GM19328 (cell line): ENCODE data around the gene PTPRS.
"Not testable (repeated sequence)": the region's sequence is repeated elsewhere in the genome, so short reads cannot be mapped to it uniquely, and the experiment has no call there.

Source experiments
- ATAC-seq: cut with Tn5 transposase; IDR thresholded peaks from one replicate; pipeline ENCODE4 v1.9.1; 2021; ENCODE audit warnings: mild to moderate bottlenecking, moderate library complexity; ENCODE audit not compliant: unreplicated experiment

PTPRS gene

GRCh38 chr19:5334366-5334739 is 6.3 kb downstream of the PTPRS start:
- no peak for ATAC-seq

GRCh38 chr19:5333581-5334365 is 6.8 kb downstream of the PTPRS start:
- no peak for ATAC-seq

GRCh38 chr19:5332501-5332900 is 8.1 kb downstream of the PTPRS start:
- no peak for ATAC-seq

- ATAC-seq: no peak
Observed at GRCh38 chr19:5331790-5332189, 8.8 kb downstream of the PTPRS start.

- no peak for ATAC-seq
Observed at GRCh38 chr19:5330307-5330720, 10.3 kb downstream of the PTPRS start.

- ATAC-seq: no peak
Observed at GRCh38 chr19:5329141-5329540, 11.5 kb downstream of the PTPRS start.

GRCh38 chr19:5328407-5328806 is 12.2 kb downstream of the PTPRS start:
- not testable (repeated sequence) for ATAC-seq

- no peak for ATAC-seq
Observed at GRCh38 chr19:5326986-5327623, 13.5 kb downstream of the PTPRS start.

GRCh38 chr19:5326545-5326944 is 14.1 kb downstream of the PTPRS start:
- no peak for ATAC-seq

GRCh38 chr19:5324947-5325346 is 15.7 kb downstream of the PTPRS start:
- ATAC-seq: no peak

GRCh38 chr19:5323475-5323811 is 17.2 kb downstream of the PTPRS start:
- ATAC-seq: no peak

GRCh38 chr19:5321851-5322681 is 18.5 kb downstream of the PTPRS start:
- peak; percentile 75 for ATAC-seq

- no peak for ATAC-seq
Observed at GRCh38 chr19:5321066-5321642, 19.5 kb downstream of the PTPRS start.

GRCh38 chr19:5319516-5319915 is 21.1 kb downstream of the PTPRS start:
- ATAC-seq: no peak

GRCh38 chr19:5318306-5318705 is 22.3 kb downstream of the PTPRS start:
- no peak for ATAC-seq

GRCh38 chr19:5317321-5317720 is 23.3 kb downstream of the PTPRS start:
- ATAC-seq: no peak

- no peak for ATAC-seq
Observed at GRCh38 chr19:5316138-5316537, 24.5 kb downstream of the PTPRS start.

- no peak for ATAC-seq
Observed at GRCh38 chr19:5314907-5315298, 25.7 kb downstream of the PTPRS start.

- ATAC-seq: no peak
Observed at GRCh38 chr19:5314012-5314906, 26.4 kb downstream of the PTPRS start.

- no peak for ATAC-seq
Observed at GRCh38 chr19:5313307-5313706, 27.3 kb downstream of the PTPRS start.
